ENCODE measurements around the gene NARS2.
A peak's percentile ranks its signal among the peaks of the same experiment; 100 is the strongest.

Gene NARS2

DNA sequence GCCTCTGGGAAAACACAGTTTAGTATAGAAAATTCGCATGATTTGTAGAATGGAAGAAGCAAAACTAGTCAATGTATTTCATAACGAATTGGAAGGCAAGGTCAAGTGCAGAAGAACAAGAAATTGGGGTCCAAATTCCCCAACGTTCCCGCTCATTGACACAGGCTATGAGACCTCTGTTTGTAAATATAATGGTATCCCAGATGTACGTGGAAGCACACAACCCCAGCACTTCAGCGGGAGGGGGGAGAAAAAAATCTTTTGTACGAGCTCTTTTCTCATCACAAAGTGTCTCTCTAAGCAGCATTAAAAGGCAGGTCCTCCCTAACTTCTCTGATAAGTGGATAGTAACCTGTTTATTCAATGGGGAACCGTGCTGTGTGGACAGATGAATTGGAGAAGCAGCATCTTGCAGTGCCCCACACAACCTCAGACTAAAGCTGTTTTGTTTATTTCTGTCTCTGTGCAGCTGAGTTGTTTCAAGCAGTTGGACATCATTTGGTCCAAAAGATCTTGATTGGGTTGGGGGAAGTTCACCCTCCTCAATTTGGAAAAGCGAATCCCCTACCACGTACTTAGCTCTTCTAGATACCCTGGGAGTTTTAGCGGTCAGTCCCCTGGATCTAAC is 156.0 kb downstream of the NARS2 start:
- H3K27me3 ChIP-seq (replicated peaks; ENCODE audit: control insufficient read depth, insufficient read depth, low read length): no peaks in the 10 kb centered on the region
- no peaks in the 10 kb centered on the region for H3K9me3 ChIP-seq (ENCODE audit: control insufficient read depth, low read length)
- peak overlapping the region; percentile 84 for H3K4me3 ChIP-seq (ENCODE audit: low read length)
- peak overlapping the region; percentile 86 for H3K9ac ChIP-seq (ENCODE audit: low read length)
- DNase-seq (ENCODE audit: low read depth): no peak
- no peaks in the 10 kb centered on the region for H3K36me3 ChIP-seq (ENCODE audit: control insufficient read depth, insufficient read depth, low read length, severe bottlenecking)
- peaks cover 37% of the 10 kb centered on the region for H3K4me1 ChIP-seq (ENCODE audit: control insufficient read depth, insufficient read depth, low read length)

GRCh38 chr11:78417888-78418583 is 156.6 kb downstream of the NARS2 start:
- Histone ChIP-seq H3K9me3 (ENCODE audit: control insufficient read depth, low read length) (no peaks in the 10 kb centered on the region), H3K4me3 (ENCODE audit: low read length) (peak overlapping the region; percentile 84), H3K27me3 (replicated peaks; ENCODE audit: control insufficient read depth, insufficient read depth, low read length) (no peaks in the 10 kb centered on the region), H3K36me3 (ENCODE audit: control insufficient read depth, insufficient read depth, low read length, severe bottlenecking) (no peaks in the 10 kb centered on the region), H3K9ac (ENCODE audit: low read length) (peak overlapping the region; percentile 86), H3K4me1 (ENCODE audit: control insufficient read depth, insufficient read depth, low read length) (peaks cover 37% of the 10 kb centered on the region)
- DNase-seq (ENCODE audit: low read depth): peak; percentile 95

- no peak for DNase-seq (ENCODE audit: low read depth)
- Histone ChIP-seq H3K4me3 (ENCODE audit: low read length) (peak within 1 kb of the TSS; percentile 85), H3K27me3 (replicated peaks; ENCODE audit: control insufficient read depth, insufficient read depth, low read length) (no peaks in the 10 kb centered on the region), H3K36me3 (ENCODE audit: control insufficient read depth, insufficient read depth, low read length, severe bottlenecking) (no peaks in the 10 kb centered on the region), H3K9ac (ENCODE audit: low read length) (peak within 1 kb of the TSS; percentile 90), H3K4me1 (ENCODE audit: control insufficient read depth, insufficient read depth, low read length) (peaks cover 37% of the 10 kb centered on the region), H3K9me3 (ENCODE audit: control insufficient read depth, low read length) (no peaks in the 10 kb centered on the region)
Observed at GRCh38 chr11:78417175-78417887, 157.3 kb downstream of the NARS2 start, which contains the start of gene GAB2. GAB2 (minus strand) TSS chr11:78417820; CDS start chr11:78417720, 100 bp downstream.

DNA sequence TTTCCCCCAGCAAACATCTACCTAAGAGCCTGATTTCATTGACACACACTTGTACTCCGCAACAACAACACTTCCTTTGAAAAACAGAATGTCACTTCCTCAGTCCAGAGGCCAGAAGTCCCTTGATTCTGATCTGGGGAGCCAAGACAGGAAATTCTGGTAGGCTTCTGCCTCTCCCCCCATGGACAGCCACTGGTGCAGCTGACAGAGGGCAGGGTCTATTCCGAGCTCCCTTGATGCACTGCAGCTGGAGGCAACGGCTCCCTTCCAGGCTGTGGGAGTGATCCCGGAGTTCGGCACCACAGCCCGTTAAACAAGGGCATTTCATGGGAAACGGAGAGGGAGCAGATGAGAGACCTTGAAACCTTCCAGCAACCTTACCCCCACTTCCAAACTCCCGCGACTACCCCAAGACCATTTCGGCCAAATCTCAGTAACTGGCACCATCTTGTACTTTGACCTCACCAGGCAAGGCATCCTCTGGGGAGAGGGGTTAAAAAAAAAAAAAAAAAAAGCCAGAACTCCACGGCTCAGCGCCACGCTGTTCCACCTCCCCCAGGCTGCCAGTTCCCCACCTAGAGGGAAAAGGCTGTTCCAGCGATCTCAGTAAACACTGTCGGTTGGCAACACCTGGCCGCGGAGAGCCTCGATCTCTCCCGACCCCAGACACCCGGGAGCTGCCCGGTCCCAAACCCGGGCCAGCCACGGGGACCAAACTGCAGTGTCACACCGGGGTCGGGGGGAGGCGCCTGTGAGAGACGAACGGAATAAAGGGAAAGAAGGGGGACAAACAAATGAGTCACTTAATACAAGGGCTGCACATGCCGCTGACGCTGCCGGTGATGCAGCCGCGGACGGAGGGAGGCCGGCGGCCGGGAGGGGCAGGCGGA is 158.1 kb downstream of the NARS2 start:
- peak overlapping the region; percentile 90 for H3K9ac ChIP-seq (ENCODE audit: low read length)
- H3K4me3 ChIP-seq (ENCODE audit: low read length): peak overlapping the region; percentile 85
- peaks cover 37% of the 10 kb centered on the region for H3K4me1 ChIP-seq (ENCODE audit: control insufficient read depth, insufficient read depth, low read length)
- H3K36me3 ChIP-seq (ENCODE audit: control insufficient read depth, insufficient read depth, low read length, severe bottlenecking): no peaks in the 10 kb centered on the region
- H3K9me3 ChIP-seq (ENCODE audit: control insufficient read depth, low read length): no peaks in the 10 kb centered on the region
- H3K27me3 ChIP-seq (replicated peaks; ENCODE audit: control insufficient read depth, insufficient read depth, low read length): no peaks in the 10 kb centered on the region
- DNase-seq (ENCODE audit: low read depth): peak; percentile 95

DNA sequence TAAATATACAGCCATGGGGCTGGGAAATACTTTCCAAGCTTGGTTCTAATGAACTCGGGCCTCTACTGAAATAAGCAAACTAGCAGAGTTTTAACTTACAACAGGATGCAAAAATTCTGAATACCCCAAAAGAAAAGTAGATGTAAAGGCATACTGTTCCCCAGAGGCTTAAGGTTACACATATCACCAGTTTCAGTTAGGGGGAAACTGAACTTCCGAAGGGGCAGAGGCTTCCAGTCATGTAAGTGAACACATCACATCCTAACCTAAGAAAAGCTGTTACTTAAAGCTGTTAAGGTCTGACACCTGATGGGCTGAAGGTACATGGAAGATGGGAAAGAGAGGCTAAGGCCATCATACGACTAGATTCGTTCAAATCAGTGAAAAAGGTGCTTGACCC is 159.3 kb downstream of the NARS2 start:
- peaks cover 32% of the 10 kb centered on the region for H3K4me1 ChIP-seq (ENCODE audit: control insufficient read depth, insufficient read depth, low read length)
- no peak overlapping the region for H3K4me3 ChIP-seq (ENCODE audit: low read length)
- no peaks in the 10 kb centered on the region for H3K9me3 ChIP-seq (ENCODE audit: control insufficient read depth, low read length)
- H3K36me3 ChIP-seq (ENCODE audit: control insufficient read depth, insufficient read depth, low read length, severe bottlenecking): no peaks in the 10 kb centered on the region
- DNase-seq (ENCODE audit: low read depth): no peak
- no peaks in the 10 kb centered on the region for H3K27me3 ChIP-seq (replicated peaks; ENCODE audit: control insufficient read depth, insufficient read depth, low read length)
- H3K9ac ChIP-seq (ENCODE audit: low read length): peak overlapping the region; percentile 90

- no peak overlapping the region for H3K4me3 ChIP-seq (ENCODE audit: low read length)
- no peaks in the 10 kb centered on the region for H3K27me3 ChIP-seq (replicated peaks; ENCODE audit: control insufficient read depth, insufficient read depth, low read length)
- peaks cover 8% of the 10 kb centered on the region for H3K9me3 ChIP-seq (ENCODE audit: control insufficient read depth, low read length)
- H3K4me1 ChIP-seq (ENCODE audit: control insufficient read depth, insufficient read depth, low read length): peaks cover 26% of the 10 kb centered on the region
- H3K36me3 ChIP-seq (ENCODE audit: control insufficient read depth, insufficient read depth, low read length, severe bottlenecking): peaks cover 6% of the 10 kb centered on the region
- DNase-seq (ENCODE audit: low read depth): peak; percentile 73
- no peak overlapping the region for H3K9ac ChIP-seq (ENCODE audit: low read length)
Observed at GRCh38 chr11:78414321-78415051, 160.2 kb downstream of the NARS2 start.

- DNase-seq (ENCODE audit: low read depth): no peak
- Histone ChIP-seq H3K27me3 (replicated peaks; ENCODE audit: control insufficient read depth, insufficient read depth, low read length) (no peaks in the 10 kb centered on the region), H3K9me3 (ENCODE audit: control insufficient read depth, low read length) (peaks cover 9% of the 10 kb centered on the region), H3K9ac (ENCODE audit: low read length) (no peak overlapping the region), H3K36me3 (ENCODE audit: control insufficient read depth, insufficient read depth, low read length, severe bottlenecking) (peaks cover 15% of the 10 kb centered on the region), H3K4me1 (ENCODE audit: control insufficient read depth, insufficient read depth, low read length) (peaks cover under 1% of the 10 kb centered on the region), H3K4me3 (ENCODE audit: low read length) (no peak overlapping the region)
Observed at GRCh38 chr11:78408619-78409018, 166.0 kb downstream of the NARS2 start.

GRCh38 chr11:78406568-78407196 is 168.0 kb downstream of the NARS2 start:
- no peak for DNase-seq (ENCODE audit: low read depth)
- Histone ChIP-seq H3K4me1 (ENCODE audit: control insufficient read depth, insufficient read depth, low read length) (peaks cover 7% of the 10 kb centered on the region), H3K9me3 (ENCODE audit: control insufficient read depth, low read length) (peaks cover 9% of the 10 kb centered on the region), H3K36me3 (ENCODE audit: control insufficient read depth, insufficient read depth, low read length, severe bottlenecking) (peaks cover 15% of the 10 kb centered on the region), H3K4me3 (ENCODE audit: low read length) (no peak overlapping the region), H3K9ac (ENCODE audit: low read length) (no peak overlapping the region), H3K27me3 (replicated peaks; ENCODE audit: control insufficient read depth, insufficient read depth, low read length) (no peaks in the 10 kb centered on the region)

DNA sequence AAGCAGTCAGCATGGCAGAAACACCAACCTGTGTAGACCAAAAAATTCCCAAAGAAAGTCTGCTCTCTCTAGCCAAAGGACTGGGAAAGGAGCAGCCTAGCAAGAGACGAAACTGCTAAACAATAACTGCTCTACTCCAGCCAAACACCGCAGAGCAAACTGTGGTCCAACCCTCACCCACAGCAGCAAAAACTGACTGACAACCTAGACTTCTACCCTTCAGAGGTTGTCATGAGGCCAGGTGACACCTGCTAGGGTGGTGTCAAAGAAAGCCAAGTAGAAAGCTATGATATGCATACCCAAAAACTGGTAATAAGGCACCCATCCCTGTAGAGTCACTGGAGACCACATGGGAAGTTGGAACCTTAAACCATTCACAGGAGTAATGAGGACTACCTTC is 168.9 kb downstream of the NARS2 start:
- Histone ChIP-seq H3K27me3 (replicated peaks; ENCODE audit: control insufficient read depth, insufficient read depth, low read length) (no peaks in the 10 kb centered on the region), H3K36me3 (ENCODE audit: control insufficient read depth, insufficient read depth, low read length, severe bottlenecking) (peaks cover 15% of the 10 kb centered on the region), H3K4me3 (ENCODE audit: low read length) (no peak overlapping the region), H3K9ac (ENCODE audit: low read length) (no peak overlapping the region), H3K4me1 (ENCODE audit: control insufficient read depth, insufficient read depth, low read length) (peaks cover 7% of the 10 kb centered on the region), H3K9me3 (ENCODE audit: control insufficient read depth, low read length) (peaks cover 9% of the 10 kb centered on the region)
- no peak for DNase-seq (ENCODE audit: low read depth)

GRCh38 chr11:78403781-78404180 is 170.9 kb downstream of the NARS2 start:
- DNase-seq (ENCODE audit: low read depth): no peak
- Histone ChIP-seq H3K27me3 (replicated peaks; ENCODE audit: control insufficient read depth, insufficient read depth, low read length) (no peaks in the 10 kb centered on the region), H3K4me1 (ENCODE audit: control insufficient read depth, insufficient read depth, low read length) (peaks cover 7% of the 10 kb centered on the region)

More at GRCh38 chr11:78403781-78404180, 170.9 kb downstream of the NARS2 start:
- Histone ChIP-seq H3K36me3 (ENCODE audit: control insufficient read depth, insufficient read depth, low read length, severe bottlenecking) (peaks cover 8% of the 10 kb centered on the region), H3K9ac (ENCODE audit: low read length) (no peak overlapping the region), H3K4me3 (ENCODE audit: low read length) (no peak overlapping the region), H3K9me3 (ENCODE audit: control insufficient read depth, low read length) (no peaks in the 10 kb centered on the region)
